Caco-2 (cell line): ENCODE results near the gene NEK10. TPM values are rescaled to one million over a fixed set of nuclear protein-coding genes. Genes with fewer than 3 reads are reported as not detected.

ENCODE experiments used
- BruUV-seq: library from RNA; stranded (reverse); fragments of 400-500 nt; replicated peaks from 2 replicates; lab custom pipeline; 2021; lab: Mats Ljungman, UMichigan
- CTCF ChIA-PET: fragments of 300-600 bp; sonication (Branson Sonifier 250); formaldehyde crosslinking; loops from one replicate; lab custom pipeline; 2022; ENCODE audit warnings: antibody characterized with exemption; lab: Charles Lee
- POLR2A ChIA-PET: fragments of 300-600 bp; sonication (Branson Sonifier 250); formaldehyde crosslinking; loops from one replicate; lab custom pipeline; 2022; ENCODE audit warnings: antibody characterized with exemption; lab: Charles Lee
- DNase-seq, 2 experiments: peaks; one replicate each; pipeline versions ENCODE4 v3.0.0 to v3.0.0-alpha.2; 2020 to 2022
- H3K27me3 ChIP-seq: replicated peaks from 2 replicates; pipeline ENCODE4 v1.6.0; 2011; ENCODE audit warnings: low read length; ENCODE audit not compliant: control insufficient read depth, insufficient read depth
- H3K36me3 ChIP-seq: 2 replicates; pipeline ENCODE4 v1.5.1; 2011; ENCODE audit warnings: low read length; ENCODE audit not compliant: control insufficient read depth, insufficient read depth
- H3K4me1 ChIP-seq: fragments of 250-450 bp; sonication (Bioruptor Pico); 2 replicates; pipeline ENCODE4 v1.5.1; 2020; ENCODE audit warnings: mild to moderate bottlenecking
- H3K4me3 ChIP-seq: 2 replicates; pipeline ENCODE4 v1.5.1; 2011; ENCODE audit warnings: low read depth, mild to moderate bottlenecking, control low read depth, low read length
- H3K9me3 ChIP-seq: fragments of 250-450 bp; sonication (Bioruptor Pico); 2 replicates; pipeline ENCODE4 v1.5.1; 2020; ENCODE audit warnings: mild to moderate bottlenecking, moderate library complexity
- H3K27ac Mint-ChIP-seq: one replicate; pipeline ENCODE4 v1.8.0; 2022; ENCODE audit warnings: mixed read lengths; ENCODE audit not compliant: unreplicated experiment
- H3K27me3 Mint-ChIP-seq: one replicate; pipeline ENCODE4 v1.8.0; 2022; ENCODE audit warnings: mixed read lengths; ENCODE audit not compliant: insufficient read depth, unreplicated experiment
- H3K36me3 Mint-ChIP-seq: one replicate; pipeline ENCODE4 v1.8.0; 2022; ENCODE audit warnings: mild to moderate bottlenecking, mixed read lengths; ENCODE audit not compliant: insufficient read depth, unreplicated experiment
- H3K4me1 Mint-ChIP-seq: one replicate; pipeline ENCODE4 v1.8.0; 2022; ENCODE audit warnings: low read depth, mixed read lengths; ENCODE audit not compliant: unreplicated experiment
- H3K4me3 Mint-ChIP-seq: one replicate; pipeline ENCODE4 v1.8.0; 2022; ENCODE audit warnings: mild to moderate bottlenecking, moderate library complexity, mixed read lengths; ENCODE audit not compliant: unreplicated experiment
- H3K9me3 Mint-ChIP-seq: one replicate; pipeline ENCODE4 v1.8.0; 2022; ENCODE audit warnings: mixed read lengths; ENCODE audit not compliant: unreplicated experiment
- CTCF ChIP-seq, 2 experiments: fragments of 200-600 bp in 1 of 2; IDR thresholded peaks; 1 replicate in 1 of 2; 2 replicates in 1 of 2; pipeline versions ENCODE4 v1.5.1 to v1.8.0; 2011 to 2022; ENCODE audit warnings: antibody characterized with exemption in 1 of 2, control low read depth in 1 of 2, inconsistent platforms in 1 of 2, low read depth in 1 of 2, low read length in 1 of 2, mild to moderate bottlenecking in 1 of 2, moderate library complexity in 1 of 2; ENCODE audit not compliant: insufficient read depth in 1 of 2, severe bottlenecking in 1 of 2, unreplicated experiment in 1 of 2
- intact Hi-C: fragments of 100-400 bp; cut with micrococcal nuclease; formaldehyde crosslinking; loops from one replicate; pipeline ENCODE4 v1.10.0; 2022; ENCODE audit not compliant: unreplicated experiment
- total RNA-seq: library from RNA; stranded (reverse); gene quantifications from 2 replicates; pipeline ENCODE4 v1.2.3, GENCODE V29; 2022

Gene NEK10
- total RNA-seq, 1 experiment from 2014 or later, result 0.39 TPM

- Histone ChIP-seq H3K36me3 (no peaks in the 10 kb centered on the region), H3K27me3 (no peaks in the 10 kb centered on the region), H3K4me3 (no peak overlapping the region), H3K9me3 (0 out of 2 replicates have a peak, but pooled peaks cover 4% of the 10 kb centered on the region), H3K4me1 (no peaks in the 10 kb centered on the region)
- H3K4me3 Mint-ChIP-seq, result no peak overlapping the region
- intact Hi-C loops, result no loop called here
- no peaks in the 10 kb centered on the region for H3K4me1 Mint-ChIP-seq
- no TSS peak for BruUV-seq
- no peak for DNase-seq
- H3K9me3 Mint-ChIP-seq, result peaks cover 7% of the 10 kb centered on the region
- no peaks in the 10 kb centered on the region for H3K27me3 Mint-ChIP-seq
- H3K27ac Mint-ChIP-seq, result no peak overlapping the region
- ChIA-PET POLR2A (no interaction called here), CTCF (no interaction called here)
- no peaks in the 10 kb centered on the region for H3K36me3 Mint-ChIP-seq
- TF ChIP-seq CTCF (IDR thresholded peaks at IDR 0.05; ENCODE audit: insufficient read depth in 1 of 2, low read depth in 1 of 2, low read length in 1 of 2, severe bottlenecking in 1 of 2, unreplicated experiment in 1 of 2), result no peak
Measured at GRCh38 chr3:27293939-27294338, 75.2 kb downstream of the NEK10 start.

GRCh38 chr3:27290760-27291159, 78.4 kb downstream of the NEK10 start:
- H3K27me3 Mint-ChIP-seq, result no peaks in the 10 kb centered on the region
- H3K4me1 ChIP-seq, result no peaks in the 10 kb centered on the region
- POLR2A ChIA-PET, result no interaction called here
- H3K27me3 ChIP-seq, result no peaks in the 10 kb centered on the region
- CTCF ChIA-PET, result no interaction called here
- intact Hi-C loops, result no loop called here
- H3K36me3 Mint-ChIP-seq, result no peaks in the 10 kb centered on the region
- no TSS peak for BruUV-seq
- no peak overlapping the region for H3K4me3 ChIP-seq
- no peak overlapping the region for H3K27ac Mint-ChIP-seq
- DNase-seq, result no peak
- no peaks in the 10 kb centered on the region for H3K4me1 Mint-ChIP-seq
- no peaks in the 10 kb centered on the region for H3K9me3 Mint-ChIP-seq
- H3K36me3 ChIP-seq, result no peaks in the 10 kb centered on the region
- TF ChIP-seq CTCF (IDR thresholded peaks at IDR 0.05; ENCODE audit: insufficient read depth in 1 of 2, low read depth in 1 of 2, low read length in 1 of 2, severe bottlenecking in 1 of 2, unreplicated experiment in 1 of 2), result no peak
- H3K9me3 ChIP-seq, result no peaks in the 10 kb centered on the region
- H3K4me3 Mint-ChIP-seq, result no peak overlapping the region

GRCh38 chr3:27289769-27290413, 79.3 kb downstream of the NEK10 start:
- no peaks in the 10 kb centered on the region for H3K36me3 Mint-ChIP-seq
- intact Hi-C loops, result no loop called here
- no peak overlapping the region for H3K4me3 Mint-ChIP-seq
- POLR2A ChIA-PET, result no interaction called here
- no peaks in the 10 kb centered on the region for H3K9me3 Mint-ChIP-seq
- H3K9me3 ChIP-seq, result no peaks in the 10 kb centered on the region
- no peaks in the 10 kb centered on the region for H3K4me1 Mint-ChIP-seq
- no TSS peak for BruUV-seq
- no peak for DNase-seq
- TF ChIP-seq CTCF (IDR thresholded peaks at IDR 0.05; ENCODE audit: insufficient read depth in 1 of 2, low read depth in 1 of 2, low read length in 1 of 2, severe bottlenecking in 1 of 2, unreplicated experiment in 1 of 2), result no peak
- no peak overlapping the region for H3K27ac Mint-ChIP-seq
- H3K4me1 ChIP-seq, result no peaks in the 10 kb centered on the region
- H3K36me3 ChIP-seq, result no peaks in the 10 kb centered on the region
- no peaks in the 10 kb centered on the region for H3K27me3 Mint-ChIP-seq
- CTCF ChIA-PET, result no interaction called here
- no peaks in the 10 kb centered on the region for H3K27me3 ChIP-seq
- no peak overlapping the region for H3K4me3 ChIP-seq
